Keratinocyte (primary cell): Measurements from ENCODE around the gene NAP1L4. TPM values are rescaled to one million over a fixed set of nuclear protein-coding genes. Genes with fewer than 3 reads are reported as not detected.
A peak's percentile ranks its signal among the peaks of the same experiment; 100 is the strongest.

ENCODE experiments used
- DNase-seq: peaks from one replicate; pipeline ENCODE4 v3.0.0-alpha.2; 2011; ENCODE audit warnings: low read depth, missing footprints, low spot score
- FAIRE-seq: peaks from 2 replicates; lab custom pipeline; 2011; peaks lifted over from hg19 to GRCh38; lab: Jason Lieb, UNC
- H2AFZ ChIP-seq: 2 replicates; pipeline ENCODE4 v1.6.0; 2012; ENCODE audit warnings: low read length, control low read depth, inconsistent platforms; ENCODE audit not compliant: control insufficient read depth
- H3K27ac ChIP-seq: 2 replicates; pipeline ENCODE4 v1.5.1; 2011; ENCODE audit warnings: low read length; ENCODE audit not compliant: control insufficient read depth, insufficient read depth
- H3K27me3 ChIP-seq: 3 replicates; pipeline ENCODE4 v1.6.0; 2011; ENCODE audit warnings: low read length; ENCODE audit not compliant: control insufficient read depth, insufficient read depth; ENCODE audit errors: extremely low read depth
- H3K36me3 ChIP-seq, 2 experiments: 2 replicates in 1 of 2; 3 replicates in 1 of 2; pipeline ENCODE4 v1.5.1; 2011; ENCODE audit warnings: low read length in 2 of 2, mild to moderate bottlenecking in 1 of 2; ENCODE audit not compliant: control insufficient read depth in 2 of 2, insufficient read depth in 2 of 2; ENCODE audit errors: extremely low read depth in 1 of 2
- H3K4me1 ChIP-seq: 3 replicates; pipeline ENCODE4 v1.5.1; 2011; ENCODE audit warnings: low read length; ENCODE audit not compliant: control insufficient read depth, insufficient read depth; ENCODE audit errors: extremely low read depth
- H3K4me2 ChIP-seq: 3 replicates; pipeline ENCODE4 v1.6.0; 2011; ENCODE audit warnings: low read depth, low read length; ENCODE audit not compliant: control insufficient read depth, insufficient read depth; ENCODE audit errors: extremely low read depth
- H3K4me3 ChIP-seq, 3 experiments: fragments of 200-600 bp in 1 of 3; sonication (generic) in 1 of 3; 2 replicates in 2 of 3; 3 replicates in 1 of 3; pipeline ENCODE4 v1.5.1; 2011 to 2016; ENCODE audit warnings: low read length in 3 of 3, mild to moderate bottlenecking in 3 of 3, control low read depth in 2 of 3, inconsistent platforms in 1 of 3, low read depth in 1 of 3, mixed read lengths in 1 of 3, mixed run types in 1 of 3, moderate library complexity in 1 of 3; ENCODE audit not compliant: control insufficient read depth in 2 of 3, insufficient read depth in 2 of 3; ENCODE audit errors: extremely low read depth in 1 of 3
- H3K79me2 ChIP-seq: 2 replicates; pipeline ENCODE4 v1.6.0; 2012; ENCODE audit warnings: low read length; ENCODE audit not compliant: control insufficient read depth, insufficient read depth
- H3K9ac ChIP-seq: 3 replicates; pipeline ENCODE4 v1.6.0; 2011; ENCODE audit warnings: low read length; ENCODE audit not compliant: control insufficient read depth, insufficient read depth; ENCODE audit errors: extremely low read depth
- H3K9me1 ChIP-seq: 3 replicates; pipeline ENCODE4 v1.6.0; 2011; ENCODE audit warnings: low read length; ENCODE audit not compliant: control insufficient read depth, insufficient read depth; ENCODE audit errors: extremely low read depth
- H3K9me3 ChIP-seq: 2 replicates; pipeline ENCODE4 v1.5.1; 2012; ENCODE audit warnings: low read depth, low read length; ENCODE audit not compliant: control insufficient read depth
- H4K20me1 ChIP-seq: 3 replicates; pipeline ENCODE4 v1.6.0; 2011; ENCODE audit warnings: low read length; ENCODE audit not compliant: control insufficient read depth, insufficient read depth; ENCODE audit errors: extremely low read depth
- CTCF ChIP-seq, 3 experiments: IDR thresholded peaks in 1 of 3; conservative IDR thresholded peaks in 1 of 3; optimal IDR thresholded peaks in 1 of 3; 2 replicates in 2 of 3; 3 replicates in 1 of 3; pipeline versions ENCODE3 to v1.5.1; 2011; ENCODE audit warnings: low read length in 3 of 3, mild to moderate bottlenecking in 3 of 3, moderate library complexity in 2 of 3, control low read depth in 1 of 3, inconsistent platforms in 1 of 3; ENCODE audit not compliant: insufficient read depth in 2 of 3; ENCODE audit errors: extremely low read depth in 1 of 3
- EZH2 ChIP-seq: IDR thresholded peaks from one replicate; pipeline ENCODE4 v1.6.1; 2012; ENCODE audit warnings: inconsistent platforms, mild to moderate bottlenecking, low read length, moderate library complexity
- dilution Hi-C: fragments of 300-500 bp; cut with MboI; formaldehyde crosslinking; loops from one replicate; pipeline ENCODE4 v1.7.0; 2020; ENCODE audit warnings: low sequenced_read_pairs; ENCODE audit not compliant: extremely low pct_ligation_motif_present
- polyA plus RNA-seq, 5 experiments: library from polyadenylated mRNA; depleted of rRNA in 3 of 5; stranded (reverse) in 3 of 5; stranded (forward) in 1 of 5; unstranded in 1 of 5; fragments of >200 nt; gene quantifications; 1 replicate in 1 of 5; 2 replicates in 3 of 5; 3 replicates in 1 of 5; pipeline versions ENCODE4 v1.2.1 to v1.2.3, GENCODE V29; 2011 to 2012; ENCODE audit warnings: missing spikeins in 2 of 5, low read depth in 1 of 5, low replicate concordance in 1 of 5

Gene NAP1L4
- polyA plus RNA-seq, 1 donor (not counting 4 experiments of a cell fraction or from before 2014, with no cell fraction given) = 136 TPM

DNA sequence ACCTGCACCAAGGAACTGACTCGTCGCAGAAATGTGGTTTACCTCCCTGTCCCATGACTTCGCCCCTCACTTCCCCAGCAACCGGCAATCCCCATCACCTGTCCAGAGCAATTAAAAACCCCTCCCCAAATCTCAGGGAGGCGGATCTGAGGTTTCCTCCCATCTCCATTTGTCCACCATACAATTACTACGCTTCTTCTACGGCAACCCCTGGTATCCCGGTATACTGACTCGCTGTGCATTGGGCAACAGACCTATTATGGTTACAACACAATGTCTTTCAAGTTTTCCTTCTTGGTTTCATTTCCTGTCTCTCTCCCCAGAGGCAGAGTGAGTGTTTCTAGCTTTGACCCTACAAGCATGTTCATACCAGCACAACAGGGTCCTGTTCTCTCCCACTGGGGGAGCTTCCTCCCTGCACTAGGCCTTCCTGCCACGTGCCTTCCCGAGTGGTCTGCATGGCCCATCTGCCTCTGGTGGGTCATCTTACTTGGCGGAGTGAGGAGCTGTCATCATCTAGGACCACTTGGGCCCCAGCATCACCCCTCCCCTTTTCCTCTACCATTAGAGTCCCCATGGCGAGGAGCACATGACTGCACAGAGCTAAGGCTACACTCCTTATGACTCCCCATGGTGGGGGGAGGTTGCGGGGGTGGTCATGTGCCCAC, 30.3 kb upstream of the NAP1L4 start:
- H3K9me3 ChIP-seq = no peaks in the 10 kb centered on the region
- TF ChIP-seq EZH2 = no peak
- no peak for TF ChIP-seq CTCF (optimal IDR thresholded peaks at IDR 0.05 in 1 of 3, IDR thresholded peaks at IDR 0.05 in 1 of 3, conservative IDR thresholded peaks at IDR 0.05 in 1 of 3; ENCODE audit: extremely low read depth in 1 of 3, insufficient read depth in 2 of 3, low read length in 3 of 3)
- peaks cover 5% of the 10 kb centered on the region for H4K20me1 ChIP-seq
- H3K27ac ChIP-seq = peak overlapping the region; percentile 73
- H3K4me3 ChIP-seq = no peak overlapping the region
- no peak for DNase-seq
- FAIRE-seq = peak; percentile 41
- peaks cover 43 to 52% of the 10 kb centered on the region in 2 experiments for H3K36me3 ChIP-seq
- dilution Hi-C loops = no loop called here
- H2AFZ ChIP-seq = no peak overlapping the region
- H3K4me1 ChIP-seq = peaks cover 18% of the 10 kb centered on the region
- peak overlapping the region; percentile 6 for H3K4me2 ChIP-seq
- peaks cover 2% of the 10 kb centered on the region for H3K79me2 ChIP-seq
- no peaks in the 10 kb centered on the region for H3K27me3 ChIP-seq
- H3K9me1 ChIP-seq = no peaks in the 10 kb centered on the region
- peak overlapping the region; percentile 28 for H3K9ac ChIP-seq

DNA sequence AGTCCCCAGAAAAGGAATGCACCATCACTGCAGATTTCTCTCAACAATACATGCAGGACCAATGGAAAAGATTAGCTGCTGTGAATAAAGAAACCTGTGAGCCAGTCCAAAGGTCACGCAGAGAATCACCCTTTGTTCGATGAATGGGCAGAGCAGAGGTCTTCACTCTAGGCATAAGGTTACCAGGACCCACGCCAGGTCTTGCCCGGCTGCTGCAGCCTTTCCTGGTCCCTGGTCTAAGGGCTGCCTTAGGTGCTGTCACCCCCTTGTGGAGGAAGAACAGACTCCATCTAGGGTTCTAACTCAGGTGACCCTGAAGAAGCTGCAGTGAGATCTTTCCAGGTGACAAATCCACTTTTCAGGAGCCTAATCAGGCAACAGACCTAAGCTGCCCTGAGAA, 29.0 kb upstream of the NAP1L4 start:
- Histone ChIP-seq H3K4me1 (peaks cover 18% of the 10 kb centered on the region), H3K27ac (no peak overlapping the region), H4K20me1 (peaks cover 5% of the 10 kb centered on the region), H3K4me2 (no peak overlapping the region), H3K36me3 (peaks cover 43 to 52% of the 10 kb centered on the region in 2 experiments), H3K9ac (no peak overlapping the region), H2AFZ (no peak overlapping the region), H3K4me3 (no peak overlapping the region), H3K79me2 (peaks cover 2% of the 10 kb centered on the region), H3K9me1 (no peaks in the 10 kb centered on the region), H3K27me3 (no peaks in the 10 kb centered on the region), H3K9me3 (no peaks in the 10 kb centered on the region)
- dilution Hi-C loops = no loop called here
- DNase-seq (no peak), FAIRE-seq (peak; percentile 5)
- peak; percentile 61 to 75 (median 66) for TF ChIP-seq CTCF (optimal IDR thresholded peaks at IDR 0.05 in 1 of 3, IDR thresholded peaks at IDR 0.05 in 1 of 3, conservative IDR thresholded peaks at IDR 0.05 in 1 of 3; ENCODE audit: extremely low read depth in 1 of 3, insufficient read depth in 2 of 3, low read length in 3 of 3)
- no peak for TF ChIP-seq EZH2
